ENCODE results near the gene CRB2. TPM values are rescaled to one million over a fixed set of nuclear protein-coding genes. Genes with fewer than 3 reads are reported as not detected.
A peak's percentile ranks its signal among the peaks of the same experiment; 100 is the strongest.

CRB2 gene
- total and polyA plus RNA-seq, 2 of the 13 experiments (the other 11 are each of a cell fraction or from before 2014, with no cell fraction given): 0.01 to 0.29 TPM

GRCh38 chr9:123321616-123322272, 34.3 kb upstream of the CRB2 start:
- H4K20me1 ChIP-seq (ENCODE audit: insufficient read depth, low read length): no peaks in the 10 kb centered on the region

More at GRCh38 chr9:123321616-123322272, 34.3 kb upstream of the CRB2 start:
- in situ Hi-C loops (cut with HindIII; ENCODE audit: extremely low pct_ligation_motif_present, low pct_unique_long_range_greater_than_20kb) (no loop called here), intact Hi-C loops (cut with micrococcal nuclease; ENCODE audit: unreplicated experiment) (loop anchor here (1.0 to 10.0 kb wide), 3 partner anchors 46 to 237 kb away; partner anchors contain the start of gene STRBP)
- no peak overlapping the region for H3K9ac ChIP-seq (ENCODE audit: insufficient read depth, low read depth, low read length)
- H3K4me2 ChIP-seq (ENCODE audit: low read depth, low read length): peak overlapping the region; percentile 79
- no peak overlapping the region for H3K4me3 ChIP-seq (replicated peaks in 1 of 3; ENCODE audit: insufficient read depth in 1 of 3, low read depth in 2 of 3, low read length in 3 of 3)
- 30% methylated on average over 7 of the region's 7 CpGs for WGBS (ENCODE audit: low lambda C conversion rate)
- ChIA-PET POLR2A (no interaction called here), CTCF (ENCODE audit: low intra/inter-chr PET ratio, low total read pairs) (no interaction called here)
- DNase-seq (ENCODE audit: low spot score): no peak
- H3K27me3 ChIP-seq (ENCODE audit: control insufficient read depth in 1 of 2, insufficient read depth in 2 of 2, low read length in 2 of 2): peaks cover 0 to 9% of the 10 kb centered on the region in 2 experiments; a peak in 2 of 5 replicates
- no peak for FAIRE-seq
- no peak for TF ChIP-seq ZNF580 (CRISPR knock-in tag; IDR thresholded peaks at IDR 0.05; ENCODE audit: borderline replicate concordance, low read depth)
- TF ChIP-seq RARA (CRISPR knock-in tag; IDR thresholded peaks at IDR 0.05): peak; percentile 40; the same call in 1 of the 2 replicates
- TF ChIP-seq SKIL (CRISPR knock-in tag; IDR thresholded peaks at IDR 0.05; ENCODE audit: borderline replicate concordance): 0 out of 2 replicates have a peak, but pooled peaks have one; percentile 17
- no peak for TF ChIP-seq ZNF878 (CRISPR knock-in tag; IDR thresholded peaks at IDR 0.05)
- TF ChIP-seq HDAC1 (CRISPR knock-in tag; IDR thresholded peaks at IDR 0.05): 0 out of 2 replicates have a peak, but pooled peaks have one; percentile 19
- no peak for TF ChIP-seq SOX6 (IDR thresholded peaks at IDR 0.05)
- TF ChIP-seq SOX6 (CRISPR knock-in tag; IDR thresholded peaks at IDR 0.05): 0 out of 2 replicates have a peak, but pooled peaks have one; percentile 11
- peak; percentile 47 for TF ChIP-seq SKI (IDR thresholded peaks at IDR 0.05; ENCODE audit: partially characterized antibody)
- no peak overlapping the region for H3K27ac ChIP-seq (ENCODE audit: extremely low read length, insufficient read depth, low read length)
- no peaks in the 10 kb centered on the region for H3K79me2 ChIP-seq (ENCODE audit: insufficient read depth, low read length)
- ATAC-seq: no peak
- H3K4me1 ChIP-seq (ENCODE audit: insufficient read depth, low read length): peaks cover 99% of the 10 kb centered on the region
- H3K36me3 ChIP-seq (replicated peaks in 1 of 2; ENCODE audit: control insufficient read depth in 1 of 2, insufficient read depth in 2 of 2, low read length in 2 of 2): no peaks in the 10 kb centered on the region
- H3K9me3 ChIP-seq (ENCODE audit: low read length): no peaks in the 10 kb centered on the region
- H2AFZ ChIP-seq (ENCODE audit: low read length): no peak overlapping the region
- BruUV-seq (replicated peaks): no TSS peak
